Right ventricle myocardium inferior (tissue), 1 donor: ENCODE results near the gene QSOX1. TPM values are rescaled to one million over a fixed set of nuclear protein-coding genes. Genes with fewer than 3 reads are reported as not detected.

Source experiments
- ATAC-seq: fragments of 200-7000 bp; cut with Tn5 transposase; one replicate; pipeline ENCODE4 v1.9.1; 2020; ENCODE audit warnings: mild to moderate bottlenecking, moderate library complexity
- DNase-seq: peaks from one replicate; pipeline ENCODE4 v3.0.0; 2021; ENCODE audit errors: missing footprints
- intact Hi-C: fragments of 100-400 bp; cut with DNase I; formaldehyde crosslinking; loops from one replicate; pipeline ENCODE4 v1.11.0; 2022
- total RNA-seq: library from RNA; stranded (reverse); fragmentation: NEBNext Ultra II Directional; extraction: Animal tissue kit (Norgen Biotek cat#: 25700); gene quantifications from one replicate; pipeline ENCODE4 v1.2.1, GENCODE V29; 2021
- donor health status: DM: no; HTN: yes; CAD: no; lungs with severe emphysema.

Gene QSOX1
- total RNA-seq, 1 donor from 2014 or later, result 97.7 TPM

DNA sequence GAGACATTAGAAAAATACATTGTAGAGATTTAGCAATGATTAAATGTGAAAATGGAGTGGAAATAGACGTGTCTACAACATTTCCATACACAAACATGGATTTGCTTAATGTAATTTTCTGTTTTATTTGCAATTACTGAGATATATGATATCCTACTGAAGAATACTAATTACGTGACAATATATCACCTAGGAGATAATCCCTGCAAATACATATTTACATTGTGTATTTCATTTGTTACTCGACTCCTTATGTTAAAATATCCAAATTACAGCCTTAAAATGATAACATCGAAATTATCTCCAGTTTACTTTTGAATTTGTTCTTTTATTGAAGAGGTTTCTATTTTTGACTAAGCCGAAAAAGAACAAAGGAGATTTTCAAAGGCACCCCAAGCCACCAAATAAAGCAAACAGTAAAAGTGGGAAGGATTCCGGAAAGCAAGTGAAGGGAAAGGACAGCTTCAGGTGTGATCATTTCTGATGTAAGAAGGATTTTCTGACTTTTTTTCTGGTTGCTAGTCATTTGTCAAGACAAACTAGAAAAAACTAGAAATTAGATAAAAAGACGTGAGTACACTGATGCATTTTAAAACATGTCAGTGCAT, 83.3 kb downstream of the QSOX1 start:
- no peak for DNase-seq
- no peak for ATAC-seq
- intact Hi-C loops, result no loop called here

DNA sequence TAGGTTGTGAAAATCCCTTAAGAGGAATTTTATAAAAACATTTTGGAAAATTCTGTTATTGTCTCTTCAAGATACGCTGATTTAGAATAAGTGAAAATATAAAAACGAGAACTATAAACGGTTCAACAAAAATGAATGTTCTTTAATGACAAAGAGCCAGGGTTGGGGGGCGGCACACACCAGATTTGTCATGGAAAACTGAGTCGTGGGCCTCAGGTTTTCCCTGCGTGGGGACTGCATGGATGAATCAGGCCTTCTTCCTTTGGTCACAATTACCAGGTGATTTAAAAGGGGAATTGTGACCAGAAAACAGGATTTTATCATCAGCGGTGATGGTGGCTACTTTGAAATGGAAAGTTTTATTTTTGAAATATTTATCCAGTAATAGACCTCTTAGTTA, 84.0 kb downstream of the QSOX1 start:
- no peak for ATAC-seq
- intact Hi-C loops, result no loop called here
- no peak for DNase-seq

DNA sequence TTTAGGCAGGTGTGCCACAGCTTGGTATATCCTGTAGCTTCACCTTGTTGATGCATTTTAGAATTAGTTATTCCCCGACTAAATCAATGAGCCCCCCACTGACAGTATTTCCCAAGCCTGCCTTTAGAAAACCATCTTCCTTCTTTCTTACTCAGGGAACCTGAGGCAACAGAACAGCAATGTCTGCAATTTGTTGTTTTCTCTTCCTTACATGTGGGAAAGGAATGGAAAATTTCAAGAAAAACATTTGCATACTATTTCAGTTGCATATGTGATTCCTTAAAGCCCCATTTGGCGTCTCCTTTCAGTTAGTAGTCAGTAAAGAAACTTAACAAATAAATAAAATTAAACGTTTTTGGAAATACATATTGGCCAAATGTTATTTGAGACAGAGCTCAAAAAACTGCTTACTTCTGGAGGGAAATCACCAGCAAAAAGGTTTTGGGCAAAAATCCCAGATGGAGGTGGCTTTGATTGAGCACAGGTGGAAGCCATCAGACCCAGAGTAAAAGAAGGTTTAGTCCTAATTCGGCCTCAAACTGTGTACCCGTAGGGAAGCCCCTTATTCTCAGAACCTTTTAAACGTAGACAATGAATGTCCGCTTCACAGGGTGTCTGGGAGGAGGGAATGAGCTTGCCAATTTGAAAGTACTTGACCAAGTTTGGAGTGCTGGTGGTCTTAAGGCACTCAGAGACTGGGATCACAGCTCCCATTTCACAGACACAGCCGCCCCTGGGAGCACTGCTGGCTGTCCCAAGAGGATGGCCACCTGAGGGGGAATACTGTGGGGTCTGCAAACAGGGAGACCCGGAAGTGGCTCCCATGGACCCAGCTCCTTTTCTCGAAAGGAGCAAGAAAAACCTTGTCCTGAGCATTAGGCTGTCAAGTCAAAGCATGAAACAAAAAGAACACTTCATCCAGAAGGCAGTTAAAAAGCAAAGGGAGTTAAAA, 84.8 kb downstream of the QSOX1 start:
- DNase-seq (no peak), ATAC-seq (no peak)
- intact Hi-C loops, result no loop called here

DNA sequence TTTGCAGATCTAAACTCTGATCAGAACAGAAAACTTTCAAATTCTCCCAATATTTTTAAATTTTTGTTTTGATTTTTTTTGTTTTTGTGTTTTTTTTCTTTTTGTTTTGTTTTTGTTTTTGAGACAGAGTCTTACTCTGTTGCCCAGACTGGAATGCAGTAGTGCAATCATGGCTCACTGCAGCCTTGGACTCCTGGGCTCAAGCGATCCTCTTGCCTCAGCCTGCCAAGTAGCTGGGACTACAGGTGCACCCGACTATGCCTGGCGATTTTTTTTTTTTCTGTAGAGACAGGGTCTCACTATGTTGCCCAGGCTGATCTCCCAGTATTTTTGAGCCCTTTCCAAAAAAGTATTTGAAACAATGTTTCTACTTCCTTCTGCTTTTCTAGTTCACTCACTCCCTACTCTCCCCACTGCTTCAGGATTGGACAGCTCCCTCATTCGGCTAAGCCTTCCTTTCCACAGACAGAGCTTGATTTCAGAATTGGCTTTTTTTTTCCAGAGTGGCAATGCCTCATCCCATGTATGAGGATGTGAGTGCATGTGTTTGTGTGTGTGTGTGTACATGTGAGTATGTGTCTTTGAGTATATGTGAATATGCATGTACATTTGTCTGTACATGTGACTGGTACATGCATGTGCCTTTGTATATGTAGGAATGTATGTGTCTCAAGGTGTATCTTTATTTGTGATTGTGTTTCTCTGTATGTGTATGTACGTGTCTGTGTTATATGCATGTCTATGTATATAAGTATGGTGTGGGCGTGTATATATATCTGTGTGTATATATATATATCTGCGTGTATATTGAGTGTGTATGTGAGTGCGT, 87.3 kb downstream of the QSOX1 start:
- ATAC-seq (no peak), DNase-seq (no peak)
- intact Hi-C loops, result no loop called here

DNA sequence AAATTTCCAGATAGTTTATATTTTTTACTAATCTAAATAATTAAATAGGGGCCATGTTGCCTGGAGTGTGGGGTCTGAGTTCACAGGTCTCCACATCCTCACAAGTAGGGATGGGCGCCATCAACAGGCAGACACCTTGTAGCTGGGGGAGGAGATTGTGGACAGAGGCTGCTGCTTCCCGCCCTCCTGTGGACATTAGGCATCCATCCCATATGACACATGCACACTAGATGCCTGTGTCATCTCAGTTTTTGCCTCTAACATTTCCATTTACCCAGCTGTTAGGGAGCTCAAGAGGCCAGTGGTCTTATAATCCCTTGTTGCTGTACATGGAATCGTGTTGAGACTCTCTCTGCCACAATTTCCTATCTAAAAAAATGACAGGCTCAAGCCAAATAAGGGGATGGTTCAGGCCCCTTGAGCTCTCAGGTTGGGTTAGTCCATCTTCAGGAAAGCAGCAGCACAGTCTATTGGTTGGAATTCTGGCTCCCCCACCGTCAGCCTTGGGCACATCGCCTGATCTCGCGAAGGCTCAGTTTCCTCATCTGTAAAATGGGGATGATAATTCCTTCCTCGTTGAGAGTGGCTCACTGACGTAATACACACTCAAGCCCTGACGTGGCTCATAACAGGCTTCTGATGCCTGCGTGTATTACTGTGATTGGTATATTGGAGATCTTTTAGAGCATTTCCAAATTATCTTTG, 89.0 kb downstream of the QSOX1 start:
- ATAC-seq (no peak), DNase-seq (no peak)
- intact Hi-C loops, result no loop called here

DNA sequence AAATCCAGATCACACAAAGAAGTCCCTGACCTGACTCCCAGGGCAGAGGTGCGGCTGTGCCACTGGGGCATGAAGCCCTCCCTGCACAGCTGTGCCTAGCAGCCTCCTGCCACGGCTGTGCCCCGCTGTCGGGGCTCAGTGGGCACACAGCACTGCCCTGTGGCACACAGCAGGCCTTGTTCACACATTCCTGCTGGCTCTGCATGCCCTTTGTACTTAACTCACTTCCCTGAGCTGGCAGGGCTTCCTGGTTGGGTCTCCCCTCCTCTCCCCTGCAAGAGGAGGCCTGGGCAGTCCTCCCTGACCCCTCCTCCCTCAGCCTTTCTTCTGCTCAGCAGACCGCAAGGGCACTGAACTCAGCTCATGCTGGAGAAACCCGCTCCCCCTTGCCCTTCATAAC, 90.2 kb downstream of the QSOX1 start:
- no peak for ATAC-seq
- DNase-seq, result no peak
- intact Hi-C loops, result no loop called here

DNA sequence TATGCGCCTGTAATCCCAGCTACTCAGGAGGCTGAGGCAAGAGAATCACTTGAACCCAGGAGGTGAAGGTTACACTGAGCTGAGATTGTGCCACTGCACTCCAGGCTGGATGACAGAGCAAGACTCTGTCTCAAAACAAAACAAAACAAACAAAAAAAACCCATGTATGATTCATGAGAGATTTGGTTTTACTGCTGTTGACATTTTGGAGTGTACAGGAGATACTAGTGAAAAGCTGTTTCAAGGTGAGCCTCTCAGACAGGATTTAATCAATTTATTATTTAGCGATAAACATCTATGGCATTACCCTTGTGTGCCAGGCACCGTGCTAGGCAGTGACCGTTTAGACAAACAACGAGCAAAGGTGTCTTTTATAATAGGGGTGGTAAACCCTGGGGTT, 91.9 kb downstream of the QSOX1 start:
- DNase-seq (no peak), ATAC-seq (no peak)
- intact Hi-C loops, result no loop called here

DNA sequence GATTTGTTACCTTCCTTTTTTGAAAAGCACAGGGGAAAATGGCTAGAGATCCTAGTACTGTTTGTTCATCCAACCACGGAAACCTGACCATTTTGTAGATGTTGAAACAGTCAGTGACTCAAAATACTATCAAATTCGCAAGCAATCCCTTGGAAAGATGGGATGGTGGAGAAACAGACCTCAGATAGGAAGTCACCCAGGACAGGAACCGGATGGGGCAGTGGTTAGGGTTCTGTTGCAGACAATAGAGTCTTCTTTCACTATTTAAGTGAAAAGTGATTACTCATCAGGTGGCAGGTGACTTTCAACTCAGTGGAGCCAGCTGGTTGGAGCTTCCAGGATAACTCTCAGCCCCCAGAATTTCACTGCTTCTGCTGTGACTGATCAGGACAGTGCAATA, 92.4 kb downstream of the QSOX1 start:
- DNase-seq, result no peak
- no peak for ATAC-seq
- intact Hi-C loops, result no loop called here

DNA sequence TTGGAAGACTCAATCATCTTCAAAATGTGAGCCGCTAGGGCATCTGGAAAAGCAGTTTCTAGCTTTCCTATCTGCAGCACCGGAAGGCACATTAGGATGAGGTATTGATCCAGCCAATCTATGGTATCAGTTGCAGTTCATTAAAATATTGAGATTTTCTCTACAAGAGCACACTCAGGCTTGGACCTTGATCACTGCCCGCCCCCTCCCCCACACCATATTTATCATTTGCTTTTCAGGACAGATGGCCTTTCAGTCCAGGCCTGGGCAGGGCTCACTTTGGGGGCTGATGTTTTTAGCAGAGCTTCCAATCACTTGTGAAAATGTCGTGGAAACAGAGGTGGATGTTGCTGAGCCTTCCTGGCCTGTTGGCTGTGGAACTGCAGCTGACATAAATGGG, 92.9 kb downstream of the QSOX1 start:
- intact Hi-C loops, result no loop called here
- ATAC-seq (no peak), DNase-seq (no peak)

DNA sequence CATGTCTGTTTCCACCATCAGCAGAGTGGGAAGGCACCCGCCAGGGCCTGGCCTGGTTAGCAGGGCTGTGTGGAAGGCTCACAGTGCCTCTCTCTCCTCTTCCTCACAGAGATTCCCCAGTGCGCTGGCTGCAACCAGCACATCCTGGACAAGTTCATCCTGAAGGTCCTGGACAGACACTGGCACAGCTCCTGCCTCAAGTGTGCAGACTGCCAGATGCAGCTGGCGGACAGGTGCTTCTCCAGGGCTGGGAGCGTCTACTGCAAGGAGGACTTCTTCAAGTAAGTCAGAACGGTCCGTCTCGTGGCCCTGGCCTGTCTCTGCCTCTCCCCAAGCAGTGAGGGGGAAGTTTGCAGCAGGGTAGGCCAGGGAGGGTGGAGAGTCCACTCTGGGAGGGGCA, 93.5 kb downstream of the QSOX1 start:
- intact Hi-C loops, result no loop called here
- DNase-seq (no peak), ATAC-seq (no peak)

DNA sequence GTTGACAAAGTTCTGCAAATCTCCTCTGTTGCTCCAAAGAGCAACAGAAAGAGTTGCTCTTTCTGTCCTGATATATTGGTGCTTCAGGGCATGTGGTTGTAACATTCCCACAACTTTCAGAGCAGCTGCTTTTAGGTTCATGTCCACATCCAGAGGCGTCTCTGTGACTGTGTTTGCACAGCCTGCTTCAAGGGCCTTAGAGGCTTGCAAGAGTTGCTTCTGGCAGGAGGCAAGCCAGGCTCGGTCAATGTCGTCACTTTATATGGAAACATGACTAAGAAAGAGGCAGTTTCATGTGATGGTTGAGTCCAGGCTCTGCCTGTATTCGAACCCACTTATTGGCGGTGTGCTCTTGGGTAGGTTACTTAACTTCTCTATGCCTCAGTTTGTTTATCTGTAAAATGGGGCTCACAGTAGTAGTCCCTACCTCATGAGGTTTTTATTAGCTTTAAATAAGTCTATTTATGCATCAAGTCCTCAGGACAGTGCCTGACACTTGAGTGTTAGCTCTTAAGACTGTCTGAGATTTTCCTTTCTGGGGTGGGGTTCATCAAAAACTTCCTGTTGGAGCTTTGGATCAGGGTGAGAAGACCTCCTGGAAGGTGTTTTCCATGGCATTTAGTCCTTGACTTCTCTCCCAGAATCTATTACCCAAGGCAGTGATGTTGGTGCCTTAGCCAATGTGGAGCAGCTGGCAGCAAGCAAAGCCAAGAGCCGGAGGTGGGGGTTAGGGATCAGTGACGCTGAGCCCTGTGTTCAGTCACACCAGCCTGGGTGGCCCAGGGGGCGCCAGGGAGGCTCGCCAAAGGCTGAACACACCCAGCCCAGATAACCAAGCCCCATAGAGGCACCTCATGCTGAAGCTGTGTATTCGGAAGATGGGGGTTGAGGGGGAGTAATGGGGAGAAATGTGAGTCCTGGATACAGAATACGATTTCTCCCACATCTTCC, 94.3 kb downstream of the QSOX1 start:
- DNase-seq (no peak), ATAC-seq (no peak)
- intact Hi-C loops, result no loop called here

DNA sequence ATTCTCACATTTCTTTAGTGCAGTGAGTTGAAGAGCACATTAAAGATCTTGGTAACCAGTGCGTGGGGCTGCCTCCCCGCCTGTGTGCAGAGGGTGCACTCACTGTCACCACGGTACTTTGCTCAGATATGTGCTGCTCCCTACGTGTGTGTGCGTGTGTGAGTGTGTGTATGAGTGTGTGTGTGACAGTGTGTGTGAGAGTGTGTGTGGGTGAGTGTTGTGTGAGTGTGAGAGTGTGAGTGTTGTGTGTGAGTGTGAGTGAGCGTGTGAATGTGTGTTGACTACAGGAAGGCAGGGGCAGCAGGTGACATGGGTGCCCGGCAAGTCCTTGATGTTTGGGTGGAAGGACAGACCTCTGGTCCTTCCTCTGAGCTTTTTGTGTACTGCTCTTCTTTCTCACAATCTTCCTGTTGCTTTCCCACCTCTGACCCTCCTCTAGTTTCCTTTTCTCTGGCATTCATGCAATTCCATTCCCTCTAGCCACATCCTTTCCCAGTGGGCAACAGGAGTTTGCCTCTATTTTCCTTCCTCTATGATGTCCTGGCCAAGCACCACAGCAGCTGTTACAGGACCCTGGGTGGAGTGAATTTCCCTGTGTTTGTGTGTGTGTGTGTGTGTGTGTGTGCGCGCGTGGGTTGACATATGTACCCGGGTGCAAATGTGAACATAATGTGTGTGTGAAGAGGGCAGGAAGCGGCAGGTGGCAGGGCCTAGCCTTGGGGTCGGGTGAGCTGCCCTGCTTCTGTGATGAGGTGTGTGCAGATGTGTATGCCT, 95.2 kb downstream of the QSOX1 start:
- intact Hi-C loops, result loop anchor here (5.0 kb wide), 1 partner anchor 227 kb away; no protein-coding TSS in a partner anchor
- ATAC-seq (no peak), DNase-seq (no peak)

DNA sequence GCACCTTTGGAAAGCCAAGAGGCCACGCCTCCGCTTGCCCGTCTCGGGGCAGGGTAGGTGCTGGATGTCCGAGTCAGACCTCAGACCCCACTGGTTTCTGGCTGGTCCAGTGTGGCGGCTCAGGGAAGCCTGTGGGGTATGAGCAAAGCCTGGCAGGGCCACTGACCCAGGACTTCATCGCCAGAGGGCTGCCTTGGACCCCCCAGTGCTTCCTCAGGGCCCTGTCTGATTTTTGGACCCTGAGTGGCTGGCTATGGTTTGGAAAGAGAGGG, 95.8 kb downstream of the QSOX1 start:
- intact Hi-C loops, result loop anchor here (5.0 kb wide), 1 partner anchor 227 kb away; no protein-coding TSS in a partner anchor
- no peak for ATAC-seq
- DNase-seq, result no peak

DNA sequence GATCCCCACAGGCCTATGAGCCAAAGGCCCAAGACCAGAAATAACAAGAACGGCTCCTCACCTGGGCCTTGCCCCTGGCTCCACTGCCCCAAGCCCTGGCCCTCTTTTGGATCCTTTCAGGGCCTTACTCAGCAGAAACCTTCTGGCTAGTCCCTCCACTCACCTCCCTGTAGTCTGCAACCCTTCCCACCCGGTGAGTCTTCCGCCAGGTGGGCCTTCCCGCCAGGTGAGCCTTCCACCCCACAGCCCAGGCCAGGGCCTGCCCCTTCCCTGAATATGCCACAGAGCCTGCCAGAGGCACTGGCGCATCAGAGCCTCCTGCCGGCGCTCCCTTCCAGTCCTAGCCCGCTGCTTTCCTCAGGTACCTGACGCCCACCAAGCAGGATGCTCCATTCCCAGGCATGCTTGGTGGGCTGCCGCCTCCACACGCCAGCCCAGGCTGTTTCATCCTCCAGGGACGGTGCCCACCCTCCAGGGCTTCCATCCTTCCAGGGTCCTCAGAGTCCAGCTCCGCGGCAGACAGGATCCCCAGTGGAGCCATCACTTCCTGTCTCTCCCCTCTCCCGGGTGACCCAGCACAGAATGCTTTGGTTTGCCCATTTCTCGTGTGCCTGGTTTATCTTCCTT, 96.3 kb downstream of the QSOX1 start:
- ATAC-seq (no peak), DNase-seq (no peak)
- intact Hi-C loops, result loop anchor here (5.0 kb wide), 1 partner anchor 226 kb away; no protein-coding TSS in a partner anchor

DNA sequence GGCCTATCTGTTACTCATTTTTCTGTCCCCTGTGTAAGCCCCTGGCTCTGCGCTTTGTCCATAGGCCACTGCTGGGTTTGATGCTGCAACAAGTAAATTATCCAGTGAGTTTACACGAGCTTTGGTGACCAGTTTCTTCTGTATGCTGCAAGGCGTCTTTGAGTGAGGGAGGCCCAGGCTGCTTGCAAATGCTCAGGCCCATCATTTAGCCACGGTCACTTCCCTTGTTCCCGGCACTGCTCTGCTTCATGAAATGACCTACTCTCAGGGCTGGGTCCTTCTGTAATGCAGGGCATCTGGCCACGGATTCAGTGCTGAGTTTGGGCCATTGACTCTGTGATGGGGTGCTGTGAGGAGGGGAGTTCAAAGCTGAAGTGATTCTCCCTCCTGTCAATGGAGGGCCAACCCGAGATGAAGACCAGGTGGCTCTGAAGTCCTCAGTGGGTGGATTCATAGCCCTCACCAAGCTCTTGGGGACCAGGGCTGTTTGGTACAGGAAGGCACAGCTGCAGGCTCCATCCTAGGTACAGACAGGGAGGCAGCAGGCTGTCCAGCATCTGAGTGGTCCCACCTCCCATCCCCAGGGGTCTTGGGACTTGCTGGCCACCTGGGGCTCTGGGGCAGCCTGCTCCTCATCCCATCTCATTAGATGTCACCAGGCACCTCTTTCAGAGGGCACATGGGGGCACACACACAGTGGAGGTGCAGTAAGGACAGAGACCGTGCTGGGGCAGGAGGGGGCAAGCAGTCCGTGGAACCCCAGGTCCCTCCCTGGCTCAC, 97.0 kb downstream of the QSOX1 start:
- ATAC-seq (no peak), DNase-seq (no peak)
- intact Hi-C loops, result loop anchor here (2.0 to 5.0 kb wide), 2 partner anchors 161 to 226 kb away; no protein-coding TSS in a partner anchor
